Adrenal gland (tissue), 12 donors: Measurements from ENCODE around the gene CCDC27. TPM values are rescaled to one million over a fixed set of nuclear protein-coding genes. Genes with fewer than 3 reads are reported as not detected.

ENCODE experiments used
- DNase-seq, 7 donors: peaks; one replicate each; pipeline ENCODE4 v3.0.0-alpha.2; 2019 to 2020
- H3K27ac ChIP-seq, 5 donors: fragments of 200-600 bp; sonication (generic) in 4 of 5; 1 replicate in 3 of 5; 2 replicates in 2 of 5; pipeline versions ENCODE4 v1.5.1 to v1.8.0; 2016 to 2020; ENCODE audit warnings: mild to moderate bottlenecking in 1 of 5
- H3K27me3 ChIP-seq: fragments of 200-600 bp; 2 replicates; pipeline ENCODE4 v1.8.0; 2021
- H3K36me3 ChIP-seq, 2 donors: fragments of 200-600 bp; replicated peaks in 1 of 2; 1 replicate in 1 of 2; 2 replicates in 1 of 2; pipeline versions ENCODE4 v1.5.1 to v1.8.0; 2018 to 2022
- H3K4me1 ChIP-seq, 2 donors: fragments of 200-600 bp; replicated peaks in 1 of 2; 1 replicate in 1 of 2; 2 replicates in 1 of 2; pipeline versions ENCODE4 v1.5.1 to v1.8.0; 2018 to 2021
- H3K4me3 ChIP-seq, 4 donors: fragments of 200-600 bp; sonication (generic) in 3 of 4; one replicate each; pipeline ENCODE4 v1.5.1; 2016 to 2018
- H3K9me3 ChIP-seq, 3 donors: fragments of 200-600 bp; sonication (generic) in 1 of 3; replicated peaks in 1 of 3; 1 replicate in 2 of 3; 2 replicates in 1 of 3; pipeline versions ENCODE4 v1.5.1 to v1.8.0; 2016 to 2021
- POLR2A ChIP-seq, 2 donors: fragments of 450-650 bp; IDR thresholded peaks; one replicate each; pipeline ENCODE4 v1.6.1; 2017; ENCODE audit warnings: antibody characterized with exemption in 2 of 2, mild to moderate bottlenecking in 2 of 2, moderate library complexity in 1 of 2
- whole genome bisulfite sequencing, 4 donors: extraction: QIAGEN DNeasy Blood & Tissue Kit in 2 of 4; methylation state at CpG; one replicate each; pipeline versions ENCODE4 v1.1.5 to v1.1.7; 2013 to 2017; 5-methylcytosine and 5-hydroxymethylcytosine counted together
- intact Hi-C, 2 donors: fragments of 100-400 bp; cut with DNase I; formaldehyde crosslinking; loops; one replicate each; pipeline versions ENCODE4 v1.14.1 to v1.15.0; 2022 to 2023
- polyA plus RNA-seq, 3 donors: library from polyadenylated mRNA; stranded (reverse); fragments of 200-250 nt in 2 of 3; fragments of 350-450 nt in 1 of 3; fragmentation: Illumina TruSeq in 1 of 3; extraction: RNeasy Lipid Tissue Mini Kit (QIAGEN cat#74804) in 1 of 3; gene quantifications; one replicate each; pipeline ENCODE4 v1.2.3, GENCODE V29; 2013 to 2014
- total RNA-seq, 9 donors: library from RNA; depleted of rRNA in 4 of 9; stranded (reverse); fragments of >200 nt in 4 of 9; fragments of 120-200 nt in 1 of 9; fragmentation: NEBNext Ultra II Directional in 1 of 9; extraction: Animal tissue kit (Norgen Biotek cat#: 25700) in 1 of 9; gene quantifications; one replicate each; pipeline versions ENCODE4 v1.1.0 to v1.2.4, GENCODE V29; 2013 to 2023
- TF ChIP-seq, protein P1 (sequence below), 6 experiments: fragments of 450-650 bp in 4 of 6; fragments of 200-600 bp in 2 of 6; sonication (generic) in 1 of 6; IDR thresholded peaks; 1 replicate in 5 of 6; 2 replicates in 1 of 6; pipeline versions ENCODE4 v1.5.1 to v1.8.0; 2016 to 2021; ENCODE audit warnings: antibody characterized with exemption in 6 of 6, mild to moderate bottlenecking in 2 of 6, moderate library complexity in 1 of 6
- donor health status: healthy with polysubstance abuse.
- donor health status: Bipolar disorder and iron deficiency.
- donor health status: DM: yes; HTN: yes; CAD: no.
- donor health status: DM: no; HTN: no; CAD: no.
- donor health status: DM: no; HTN: no; CAD: no.
- donor health status: DM: yes; HTN: yes; CAD: no.

Gene CCDC27
- total and polyA plus RNA-seq, 12 donors = not detected

DNA sequence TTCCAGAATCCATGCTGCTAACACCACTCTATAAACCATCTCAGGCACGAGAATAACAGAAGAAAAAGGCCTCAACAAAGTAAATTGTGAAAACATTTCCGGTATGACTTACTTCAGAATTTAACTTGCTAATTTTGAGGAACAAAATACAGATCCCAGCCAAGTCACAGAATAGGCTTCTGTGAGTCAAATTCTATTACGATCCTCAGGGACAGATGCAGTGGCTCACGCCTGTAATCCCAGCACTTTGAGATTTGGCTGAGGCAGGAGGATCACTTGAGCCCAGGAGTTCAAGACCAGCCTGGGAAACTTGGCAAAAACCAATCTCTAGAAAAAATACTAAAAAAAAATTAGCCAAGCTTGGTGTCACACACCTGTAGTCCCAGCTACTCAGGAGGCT, 8.8 kb upstream of the CCDC27 start:
- H3K36me3 ChIP-seq = peaks cover 0 to 18% of the 10 kb centered on the region in 2 donors
- no peak for DNase-seq
- H3K27me3 ChIP-seq = no peaks in the 10 kb centered on the region
- no peaks in the 10 kb centered on the region for H3K9me3 ChIP-seq
- WGBS, 4 donors = 71 to 78% (median 75%) methylated on average over 4 of the region's 4 CpGs
- TF ChIP-seq, protein P1, sequence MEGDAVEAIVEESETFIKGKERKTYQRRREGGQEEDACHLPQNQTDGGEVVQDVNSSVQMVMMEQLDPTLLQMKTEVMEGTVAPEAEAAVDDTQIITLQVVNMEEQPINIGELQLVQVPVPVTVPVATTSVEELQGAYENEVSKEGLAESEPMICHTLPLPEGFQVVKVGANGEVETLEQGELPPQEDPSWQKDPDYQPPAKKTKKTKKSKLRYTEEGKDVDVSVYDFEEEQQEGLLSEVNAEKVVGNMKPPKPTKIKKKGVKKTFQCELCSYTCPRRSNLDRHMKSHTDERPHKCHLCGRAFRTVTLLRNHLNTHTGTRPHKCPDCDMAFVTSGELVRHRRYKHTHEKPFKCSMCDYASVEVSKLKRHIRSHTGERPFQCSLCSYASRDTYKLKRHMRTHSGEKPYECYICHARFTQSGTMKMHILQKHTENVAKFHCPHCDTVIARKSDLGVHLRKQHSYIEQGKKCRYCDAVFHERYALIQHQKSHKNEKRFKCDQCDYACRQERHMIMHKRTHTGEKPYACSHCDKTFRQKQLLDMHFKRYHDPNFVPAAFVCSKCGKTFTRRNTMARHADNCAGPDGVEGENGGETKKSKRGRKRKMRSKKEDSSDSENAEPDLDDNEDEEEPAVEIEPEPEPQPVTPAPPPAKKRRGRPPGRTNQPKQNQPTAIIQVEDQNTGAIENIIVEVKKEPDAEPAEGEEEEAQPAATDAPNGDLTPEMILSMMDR (IDR thresholded peaks at IDR 0.05) = no peak
- TF ChIP-seq POLR2A (IDR thresholded peaks at IDR 0.05) = no peak
- peaks cover 7 to 20% of the 10 kb centered on the region in 2 donors for H3K4me1 ChIP-seq
- H3K27ac ChIP-seq = no peak overlapping the region
- H3K4me3 ChIP-seq = no peak overlapping the region
- intact Hi-C loops = loop anchor here in 1 of 2 donors (10.0 kb wide), 1 partner anchor 51 kb away; the partner anchor contains the start of gene LRRC47

DNA sequence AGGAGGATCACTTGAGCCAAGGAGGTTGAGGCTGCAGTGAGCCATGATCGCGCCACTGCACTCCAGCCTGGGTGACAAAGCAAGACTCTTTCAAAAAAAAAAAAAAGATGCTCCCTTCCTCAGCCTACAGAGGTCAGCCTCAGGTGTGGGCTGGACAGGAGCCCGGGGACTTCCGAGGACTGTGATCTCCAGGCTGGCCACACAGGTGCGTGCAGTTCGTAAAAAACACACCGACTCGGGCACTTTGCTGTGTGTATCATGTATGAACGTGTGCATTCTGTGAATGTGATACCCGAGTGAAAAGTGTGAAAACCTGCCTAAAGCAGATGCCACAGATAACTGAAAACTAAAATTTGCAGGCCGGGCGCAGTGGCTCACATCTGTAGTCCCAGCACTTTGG, 8.4 kb upstream of the CCDC27 start:
- no peak for DNase-seq
- Histone ChIP-seq H3K27me3 (no peaks in the 10 kb centered on the region), H3K36me3 (peaks cover 0 to 14% of the 10 kb centered on the region in 2 donors), H3K4me3 (no peak overlapping the region), H3K27ac (no peak overlapping the region), H3K4me1 (peaks cover 7 to 20% of the 10 kb centered on the region in 2 donors), H3K9me3 (no peaks in the 10 kb centered on the region)
- intact Hi-C loops = loop anchor here in 1 of 2 donors (10.0 kb wide), 1 partner anchor 51 kb away; the partner anchor contains the start of gene LRRC47
- WGBS, 4 donors = 91 to 96% (median 95%) methylated on average over 12 of the region's 12 CpGs
- no peak for TF ChIP-seq POLR2A (IDR thresholded peaks at IDR 0.05)
- TF ChIP-seq, protein P1 (IDR thresholded peaks at IDR 0.05) = no peak

GRCh38 chr1:3744646-3745045, 7.6 kb upstream of the CCDC27 start:
- intact Hi-C loops = loop anchor here in 1 of 2 donors (10.0 kb wide), 1 partner anchor 50 kb away; the partner anchor contains the start of gene LRRC47
- 94 to 100% (median 96%) methylated on average over 3 to 10 of the region's 10 CpGs for WGBS, 4 donors
- Histone ChIP-seq H3K9me3 (no peaks in the 10 kb centered on the region), H3K36me3 (peaks cover 0 to 12% of the 10 kb centered on the region in 2 donors), H3K27me3 (no peaks in the 10 kb centered on the region), H3K27ac (no peak overlapping the region), H3K4me1 (peaks cover 7 to 20% of the 10 kb centered on the region in 2 donors), H3K4me3 (no peak overlapping the region)
- TF ChIP-seq POLR2A (IDR thresholded peaks at IDR 0.05) = no peak
- TF ChIP-seq, protein P1 (IDR thresholded peaks at IDR 0.05) = no peak
- DNase-seq = no peak

DNA sequence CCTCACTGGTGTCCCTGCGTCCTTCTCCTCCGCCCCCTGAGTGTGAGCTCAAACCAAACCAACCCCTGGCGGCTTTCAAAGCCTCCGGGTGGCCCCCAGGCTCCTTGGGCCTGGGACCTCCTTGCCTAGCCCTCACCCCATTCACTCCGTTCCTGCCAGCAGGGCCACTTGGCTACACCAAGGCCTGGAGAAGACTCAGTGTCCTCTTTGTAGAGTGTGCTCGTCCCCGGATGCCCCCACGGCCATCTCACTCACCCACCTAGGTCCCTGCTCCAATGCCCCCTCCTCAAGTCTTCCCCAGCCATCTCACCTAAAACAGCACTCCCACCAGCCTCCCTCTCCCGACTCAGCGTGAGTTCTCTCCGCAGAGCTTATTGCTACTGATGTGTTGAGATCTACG, 7.2 kb upstream of the CCDC27 start:
- 93 to 98% (median 94%) methylated on average over 10 to 12 of the region's 12 CpGs for WGBS, 4 donors

More for the DNA sequence above, 7.2 kb upstream of the CCDC27 start:
- intact Hi-C loops = loop anchor here in 1 of 2 donors (10.0 kb wide), 1 partner anchor 50 kb away; the partner anchor contains the start of gene LRRC47
- TF ChIP-seq, protein P1 (IDR thresholded peaks at IDR 0.05) = no peak
- TF ChIP-seq POLR2A (IDR thresholded peaks at IDR 0.05) = no peak
- no peaks in the 10 kb centered on the region for H3K27me3 ChIP-seq
- no peak overlapping the region for H3K27ac ChIP-seq
- no peaks in the 10 kb centered on the region for H3K9me3 ChIP-seq
- H3K4me3 ChIP-seq = no peak overlapping the region
- H3K36me3 ChIP-seq = peaks cover 0 to 12% of the 10 kb centered on the region in 2 donors
- no peak for DNase-seq
- H3K4me1 ChIP-seq = peaks cover 7 to 20% of the 10 kb centered on the region in 2 donors
